Ovary (tissue), 3 donors: ENCODE data around the gene ESRP2.

Experiments
- CTCF ChIP-seq, 3 donors: fragments of 450-650 bp in 2 of 3; fragments of 200-600 bp in 1 of 3; IDR thresholded peaks; one replicate each; pipeline versions ENCODE4 v1.5.1 to v1.8.0; 2016 to 2022; ENCODE audit warnings: antibody characterized with exemption in 3 of 3, mild to moderate bottlenecking in 1 of 3
- EP300 ChIP-seq: sonication (generic); formaldehyde crosslinking; IDR thresholded peaks from one replicate; pipeline ENCODE4 v1.6.1; 2017; ENCODE audit warnings: antibody characterized with exemption
- POLR2A ChIP-seq: fragments of 450-650 bp; IDR thresholded peaks from one replicate; pipeline ENCODE4 v1.6.1; 2017; ENCODE audit warnings: antibody characterized with exemption, mild to moderate bottlenecking, moderate library complexity
- donor health status: DM: no; HTN: no; CAD: no.

GRCh38 chr16:68230176-68230571 lies 5.8 kb downstream of the ESRP2 start:
- TF ChIP-seq CTCF (IDR thresholded peaks at IDR 0.05) (no peak), POLR2A (no peak), EP300 (no peak)
